Body of pancreas (tissue), 4 donors: ENCODE measurements around the gene CPN2. TPM values are rescaled to one million over a fixed set of nuclear protein-coding genes. Genes with fewer than 3 reads are reported as not detected.
A peak's percentile ranks its signal among the peaks of the same experiment; 100 is the strongest.

Experiments
- ATAC-seq: fragments of 150-250 bp; one replicate; pipeline ENCODE4 v1.9.1; 2016
- DNase-seq, 4 donors: peaks; one replicate each; pipeline ENCODE4 v3.0.0-alpha.2; 2019
- H3K27ac ChIP-seq, 4 donors: fragments of 200-600 bp; sonication (generic); 1 replicate in 3 of 4; 2 replicates in 1 of 4; pipeline versions ENCODE4 v1.5.1 to v1.6.1; 2016 to 2019; ENCODE audit warnings: mild to moderate bottlenecking in 1 of 4, mixed read lengths in 1 of 4, moderate library complexity in 1 of 4
- H3K27me3 ChIP-seq, 2 donors: fragments of 200-600 bp; sonication (generic); one replicate each; pipeline ENCODE4 v1.6.0; 2016; ENCODE audit warnings: mild to moderate bottlenecking in 1 of 2
- H3K36me3 ChIP-seq, 2 donors: fragments of 200-600 bp; sonication (generic); replicated peaks in 1 of 2; 2 replicates each; pipeline ENCODE4 v1.5.1; 2016; ENCODE audit warnings: low read depth in 2 of 2; ENCODE audit not compliant: insufficient read depth in 1 of 2
- H3K4me1 ChIP-seq: fragments of 200-600 bp; sonication (generic); one replicate; pipeline ENCODE4 v1.6.0; 2016
- H3K4me3 ChIP-seq, 2 donors: fragments of 200-600 bp; sonication (generic); 1 replicate in 1 of 2; 2 replicates in 1 of 2; pipeline ENCODE4 v1.5.1; 2016 to 2019
- H3K9me3 ChIP-seq, 3 donors: fragments of 200-600 bp; sonication (generic); 1 replicate in 2 of 3; 2 replicates in 1 of 3; pipeline ENCODE4 v1.5.1; 2016
- CTCF ChIP-seq, 7 experiments: fragments of 450-650 bp in 4 of 7; fragments of 200-600 bp in 3 of 7; sonication (generic) in 3 of 7; IDR thresholded peaks; one replicate each; pipeline ENCODE4 v1.5.1; 2016 to 2019; ENCODE audit warnings: antibody characterized with exemption in 7 of 7
- POLR2A ChIP-seq, 3 donors: fragments of 450-650 bp; IDR thresholded peaks; one replicate each; pipeline ENCODE4 v1.6.1; 2016; ENCODE audit warnings: antibody characterized with exemption in 3 of 3, mild to moderate bottlenecking in 2 of 3
- WGBS, 2 donors: methylation state at CpG; one replicate each; pipeline ENCODE4 v1.1.5; 2017; 5-methylcytosine and 5-hydroxymethylcytosine counted together
- intact Hi-C: fragments of 100-400 bp; cut with DNase I; formaldehyde crosslinking; loops from one replicate; pipeline ENCODE4 v1.15.1; 2023
- total RNA-seq, 2 donors: library from RNA; depleted of rRNA; stranded (reverse); fragments of >200 nt; gene quantifications; one replicate each; pipeline ENCODE4 v1.1.0, GENCODE V29; 2016

CPN2 gene
- total RNA-seq, 2 donors from 2014 or later = not detected

GRCh38 chr3:194346035-194346434, 5.1 kb downstream of the CPN2 start:
- ATAC-seq = no peak
- WGBS, 2 donors = 28 to 60% methylated on average over 2 to 9 of the region's 9 CpGs
- intact Hi-C loops = no loop called here
- H3K9me3 ChIP-seq = no peaks in the 10 kb centered on the region
- H3K27ac ChIP-seq = no peak overlapping the region
- no peak overlapping the region for H3K4me3 ChIP-seq
- H3K4me1 ChIP-seq = no peaks in the 10 kb centered on the region
- no peaks in the 10 kb centered on the region for H3K36me3 ChIP-seq
- DNase-seq = no peak
- H3K27me3 ChIP-seq = no peaks in the 10 kb centered on the region
- TF ChIP-seq POLR2A (IDR thresholded peaks at IDR 0.05) = no peak
- TF ChIP-seq CTCF (IDR thresholded peaks at IDR 0.05) = no peak

GRCh38 chr3:194344012-194344411, 7.1 kb downstream of the CPN2 start:
- Histone ChIP-seq H3K4me1 (no peaks in the 10 kb centered on the region), H3K27me3 (no peaks in the 10 kb centered on the region), H3K36me3 (no peaks in the 10 kb centered on the region), H3K4me3 (no peak overlapping the region), H3K9me3 (no peaks in the 10 kb centered on the region), H3K27ac (no peak overlapping the region)
- peak; percentile 84 for ATAC-seq
- WGBS, 2 donors = 24 to 27% methylated on average over 9 of the region's 9 CpGs
- peak; percentile 73 to 86 (median 80) for DNase-seq
- TF ChIP-seq CTCF (IDR thresholded peaks at IDR 0.05) (peak; percentile 76 to 98 (median 84)), POLR2A (IDR thresholded peaks at IDR 0.05) (no peak)
- intact Hi-C loops = no loop called here

- no peak overlapping the region for H3K4me3 ChIP-seq
- H3K36me3 ChIP-seq = no peaks in the 10 kb centered on the region
- 68 to 69% methylated on average over 2 of the region's 2 CpGs for WGBS, 2 donors
- no peaks in the 10 kb centered on the region for H3K4me1 ChIP-seq
- no peak overlapping the region for H3K27ac ChIP-seq
- intact Hi-C loops = no loop called here
- no peaks in the 10 kb centered on the region for H3K27me3 ChIP-seq
- TF ChIP-seq POLR2A (IDR thresholded peaks at IDR 0.05) (no peak), CTCF (IDR thresholded peaks at IDR 0.05) (no peak)
- ATAC-seq = no peak
- no peaks in the 10 kb centered on the region for H3K9me3 ChIP-seq
- DNase-seq = no peak
Observed at GRCh38 chr3:194343561-194343893, 7.6 kb downstream of the CPN2 start.

GRCh38 chr3:194342861-194343560, 8.1 kb downstream of the CPN2 start:
- Histone ChIP-seq H3K36me3 (no peaks in the 10 kb centered on the region), H3K4me1 (no peaks in the 10 kb centered on the region), H3K4me3 (no peak overlapping the region), H3K9me3 (no peaks in the 10 kb centered on the region), H3K27me3 (no peaks in the 10 kb centered on the region), H3K27ac (no peak overlapping the region)
- DNase-seq (no peak), ATAC-seq (no peak)
- TF ChIP-seq CTCF (IDR thresholded peaks at IDR 0.05) (no peak), POLR2A (IDR thresholded peaks at IDR 0.05) (no peak)
- intact Hi-C loops = no loop called here
- WGBS, 2 donors = 69 to 75% methylated on average over 9 of the region's 9 CpGs

GRCh38 chr3:194340757-194341400, 10.2 kb downstream of the CPN2 start:
- Histone ChIP-seq H3K9me3 (no peaks in the 10 kb centered on the region), H3K27me3 (no peaks in the 10 kb centered on the region), H3K4me1 (no peaks in the 10 kb centered on the region), H3K4me3 (no peak overlapping the region), H3K27ac (no peak overlapping the region), H3K36me3 (no peaks in the 10 kb centered on the region)
- no peak for ATAC-seq
- TF ChIP-seq CTCF (IDR thresholded peaks at IDR 0.05) (no peak), POLR2A (IDR thresholded peaks at IDR 0.05) (no peak)
- WGBS, 2 donors = 82 to 86% methylated on average over 6 to 23 of the region's 24 CpGs
- no peak for DNase-seq
- intact Hi-C loops = no loop called here
